HG02840 (cell line): ENCODE measurements around the gene GGT5.
"Not testable (repeated sequence)": the region's sequence is repeated elsewhere in the genome, so short reads cannot be mapped to it uniquely, and the experiment has no call there.

Source experiments
- ATAC-seq: cut with Tn5 transposase; IDR thresholded peaks from one replicate; pipeline ENCODE4 v1.9.1; 2021; ENCODE audit warnings: mild to moderate bottlenecking, moderate library complexity, moderate number of reproducible peaks; ENCODE audit not compliant: unreplicated experiment, low FRiP score

The GGT5 gene

GRCh38 chr22:24245030-24245431 lies at the start of gene GGT5:
TSS of gene GGT5 (minus strand) at chr22:24245082. CDS start at chr22:24244725, 357 bp downstream.
- ATAC-seq = not testable (repeated sequence)

- ATAC-seq = not testable (repeated sequence)
These were observed 47.4 kb upstream of the GGT5 start for GRCh38 chr22:24292202-24292830.

DNA sequence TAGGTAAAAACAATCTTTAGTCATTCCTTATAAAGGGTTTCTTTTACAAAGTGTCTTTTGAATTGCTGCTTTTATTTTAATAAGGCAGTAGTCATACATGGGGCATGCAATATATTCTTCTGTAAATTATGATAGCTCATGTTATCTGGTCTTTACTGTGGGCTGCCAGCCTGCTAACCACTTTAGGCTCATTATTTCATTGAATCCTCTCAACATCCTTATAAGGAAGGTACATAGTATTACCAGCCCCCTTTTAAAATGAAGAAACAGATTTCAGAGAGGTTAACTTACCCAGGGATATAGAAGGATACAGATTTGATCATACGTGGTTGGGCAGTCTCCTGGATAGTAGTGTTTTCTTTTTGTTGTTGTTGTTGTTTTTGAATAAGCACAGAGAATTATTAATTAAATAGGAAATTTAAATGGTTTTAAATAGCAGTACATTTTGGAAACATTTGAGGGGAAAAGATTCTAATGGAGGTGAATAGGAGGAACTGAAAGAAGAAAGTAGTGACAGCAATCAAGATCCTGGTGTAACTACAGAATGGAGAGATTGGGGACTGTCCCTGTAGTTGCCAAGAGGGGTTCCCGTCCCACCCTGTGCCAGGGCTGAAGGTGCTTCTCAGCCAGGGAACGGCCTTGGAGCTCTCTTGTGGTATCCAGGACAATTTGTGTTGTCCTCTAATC lies 46.8 kb upstream of the GGT5 start:
- no peak for ATAC-seq

DNA sequence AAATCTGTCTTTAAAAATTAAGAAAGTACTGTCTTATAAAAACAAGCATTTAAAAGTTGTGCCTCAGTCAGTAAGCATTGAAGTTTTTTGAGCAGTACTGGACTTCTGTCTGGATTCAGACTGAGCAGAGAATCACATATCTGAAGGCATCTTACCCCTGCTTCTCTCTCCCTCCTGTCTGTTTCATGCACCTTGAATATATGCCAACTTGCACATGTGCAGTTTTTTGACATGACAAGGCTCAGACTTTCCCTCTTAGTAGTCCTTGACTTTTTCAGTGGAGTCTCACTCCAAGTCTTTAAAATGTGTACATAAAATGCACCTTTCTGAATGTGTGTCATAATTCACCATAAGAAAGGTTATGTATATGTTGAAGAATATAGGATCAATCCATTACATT lies 45.6 kb upstream of the GGT5 start:
- no peak for ATAC-seq

DNA sequence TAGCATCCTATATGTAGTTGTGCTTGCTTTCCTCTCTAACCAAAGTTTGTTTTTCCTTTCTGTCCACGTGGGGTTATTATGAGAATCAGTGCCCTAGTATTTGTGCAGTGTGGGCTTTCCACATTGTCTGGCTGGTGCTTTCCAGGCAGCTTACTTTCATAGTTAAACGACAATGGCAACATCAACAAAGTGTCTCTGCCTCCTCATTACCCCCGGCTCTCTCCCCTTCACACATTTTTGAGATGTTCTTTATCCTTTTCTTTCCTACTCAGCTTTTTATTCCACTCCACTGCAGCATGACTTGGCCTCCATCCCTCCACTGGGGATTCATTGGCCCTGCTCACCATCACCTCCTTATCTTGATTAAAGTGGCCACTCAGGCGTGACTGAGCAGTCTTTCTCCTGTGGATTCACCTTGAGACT lies 44.9 kb upstream of the GGT5 start:
- no peak for ATAC-seq

DNA sequence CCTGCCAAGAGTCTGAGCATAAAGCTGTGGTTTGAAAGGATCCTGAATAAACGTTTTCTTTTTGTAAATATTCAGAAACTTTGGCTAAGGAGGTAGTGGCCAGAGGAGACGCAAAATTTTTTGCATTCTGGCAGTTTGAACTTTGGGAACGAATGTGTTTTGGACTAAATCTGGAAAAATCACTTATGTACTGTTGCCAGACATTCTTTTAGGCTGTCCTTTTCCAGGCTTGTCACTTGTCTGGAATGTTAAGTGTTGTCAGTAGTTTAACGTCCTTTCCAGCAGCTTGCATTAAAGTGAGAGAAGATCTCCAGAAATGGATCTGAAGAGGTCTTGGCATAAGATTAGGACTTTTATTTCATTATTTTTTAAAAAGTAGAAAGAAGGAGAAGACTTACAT lies 44.2 kb upstream of the GGT5 start:
- ATAC-seq = no peak

- ATAC-seq = not testable (repeated sequence)
These were observed 42.9 kb upstream of the GGT5 start for GRCh38 chr22:24287801-24288200.

DNA sequence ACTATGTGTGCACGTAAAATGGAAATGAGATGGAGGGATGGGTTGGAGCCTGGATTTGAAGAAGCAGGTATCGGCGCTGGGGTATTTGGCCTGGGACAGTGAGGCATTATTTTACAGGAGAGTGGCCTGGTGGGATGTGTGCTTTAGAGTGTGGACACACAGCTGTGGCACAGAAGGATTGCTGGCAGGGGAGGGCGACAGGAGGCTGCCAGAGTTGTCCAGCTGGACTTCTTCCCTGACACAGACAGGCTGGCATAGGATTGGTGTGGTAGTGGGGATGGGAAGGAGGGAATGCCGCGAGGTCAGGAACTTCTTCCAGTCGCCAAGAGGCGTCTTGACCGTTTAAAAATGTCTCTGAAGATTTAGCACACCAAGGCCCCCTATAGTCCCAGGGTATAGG lies 42.3 kb upstream of the GGT5 start:
- not testable (repeated sequence) for ATAC-seq

GRCh38 chr22:24285245-24285644 lies 40.4 kb upstream of the GGT5 start:
- ATAC-seq = no peak

- ATAC-seq = no peak
These were observed 39.9 kb upstream of the GGT5 start for GRCh38 chr22:24284747-24285203.

GRCh38 chr22:24282401-24282800 lies 37.5 kb upstream of the GGT5 start:
- ATAC-seq = no peak

GRCh38 chr22:24280363-24280762 lies 35.5 kb upstream of the GGT5 start:
- not testable (repeated sequence) for ATAC-seq

GRCh38 chr22:24274696-24275405 lies 30.0 kb upstream of the GGT5 start:
- not testable (repeated sequence) for ATAC-seq

DNA sequence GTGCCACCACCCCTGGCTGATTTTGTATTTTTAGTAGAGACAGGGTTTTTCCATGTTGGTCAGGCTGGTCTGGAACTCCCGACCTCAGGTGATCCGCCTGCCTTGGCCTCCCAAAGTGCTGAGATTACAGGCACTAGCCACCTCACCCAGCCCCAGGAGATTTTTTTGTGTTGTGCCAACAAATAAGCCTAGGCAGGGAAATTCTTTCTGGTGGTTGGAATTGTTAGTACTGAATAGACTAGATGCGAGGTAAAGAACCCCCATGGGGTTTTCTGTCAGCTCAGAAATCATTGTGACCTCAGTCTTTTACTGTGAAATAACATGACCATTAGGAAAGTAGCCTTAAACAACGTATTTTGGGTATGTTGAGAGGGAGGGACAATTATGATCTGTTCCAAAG lies 29.0 kb upstream of the GGT5 start:
- ATAC-seq = not testable (repeated sequence)

- ATAC-seq = not testable (repeated sequence)
These were observed 28.1 kb upstream of the GGT5 start for GRCh38 chr22:24273031-24273430.

- no peak for ATAC-seq
These were observed 26.5 kb upstream of the GGT5 start for GRCh38 chr22:24271386-24271854.

- ATAC-seq = peak; percentile 86
These were observed 25.9 kb upstream of the GGT5 start, which contains the start of gene SPECC1L for GRCh38 chr22:24270556-24271385. TSS of gene SPECC1L (plus strand) at chr22:24270831. CDS start at chr22:24302232, 31,401 bp downstream.

DNA sequence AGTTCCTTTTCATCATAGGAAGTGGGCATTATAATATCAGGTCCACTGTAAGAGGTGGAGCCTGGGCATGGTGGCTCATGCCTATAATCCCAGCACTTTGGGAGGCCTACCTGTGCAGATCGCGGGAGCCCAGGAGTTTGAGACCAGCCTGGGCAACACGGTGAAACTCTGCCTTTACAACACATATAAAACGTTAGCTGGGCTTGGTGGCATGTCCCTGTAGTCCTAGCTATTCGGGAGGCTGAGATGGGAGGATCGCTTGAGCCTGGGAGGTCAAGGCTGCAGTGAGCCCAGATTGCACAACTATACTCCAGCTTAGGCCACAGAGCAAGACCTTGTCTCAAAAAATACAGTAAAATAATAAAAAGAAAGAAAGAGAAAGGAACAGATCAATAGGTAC lies 21.6 kb upstream of the GGT5 start:
- not testable (repeated sequence) for ATAC-seq

- no peak for ATAC-seq
These were observed 20.9 kb upstream of the GGT5 start for GRCh38 chr22:24265734-24266133.

GRCh38 chr22:24264329-24264896 lies 19.5 kb upstream of the GGT5 start:
- not testable (repeated sequence) for ATAC-seq
